ENCODE results near the gene PYGM. TPM values are rescaled to one million over a fixed set of nuclear protein-coding genes. Genes with fewer than 3 reads are reported as not detected.

PYGM gene
- total RNA-seq, 1 donor from 2014 or later: 4.8 TPM

- DNase-seq (no peak), ATAC-seq (ENCODE audit: low read depth) (no peak)
- Mint-ChIP-seq H3K4me3 (no peak overlapping the region), H3K9me3 (no peaks in the 10 kb centered on the region), H3K27me3 (no peaks in the 10 kb centered on the region), H3K27ac (no peak overlapping the region), H3K36me3 (ENCODE audit: low read depth) (peaks cover 29% of the 10 kb centered on the region), H3K4me1 (peaks cover 28% of the 10 kb centered on the region)
- POLR2A ChIA-PET: interaction anchor here (0.5 to 0.7 kb wide), 2 partner anchors 20 to 24 kb away, joined by 3 read pairs; no protein-coding TSS in a partner anchor
- no peak for TF ChIP-seq CTCF (IDR thresholded peaks at IDR 0.05)
- intact Hi-C loops (cut with micrococcal nuclease): no loop called here
- CTCF ChIA-PET: no interaction called here
Measured at GRCh38 chr11:64754919-64755662, 4.7 kb downstream of the PYGM start.

GRCh38 chr11:64754124-64754918 is 5.5 kb downstream of the PYGM start:
- POLR2A ChIA-PET: interaction anchor here (0.5 to 1.2 kb wide), 2 partner anchors 21 to 24 kb away, joined by 3 read pairs; partner anchors contain the start of gene SF1
- Mint-ChIP-seq H3K36me3 (ENCODE audit: low read depth) (peaks cover 29% of the 10 kb centered on the region), H3K4me3 (no peak overlapping the region), H3K4me1 (peaks cover 24% of the 10 kb centered on the region), H3K27ac (no peak overlapping the region), H3K9me3 (no peaks in the 10 kb centered on the region), H3K27me3 (no peaks in the 10 kb centered on the region)
- no peak for TF ChIP-seq CTCF (IDR thresholded peaks at IDR 0.05)
- CTCF ChIA-PET: no interaction called here
- no peak for ATAC-seq (ENCODE audit: low read depth)
- intact Hi-C loops (cut with micrococcal nuclease): no loop called here
- no peak for DNase-seq

- CTCF ChIA-PET: no interaction called here
Measured at GRCh38 chr11:64753380-64754123, 6.2 kb downstream of the PYGM start.

GRCh38 chr11:64753019-64753379 is 6.8 kb downstream of the PYGM start:
- no peak for TF ChIP-seq CTCF (IDR thresholded peaks at IDR 0.05)
- Mint-ChIP-seq H3K4me3 (no peak overlapping the region), H3K4me1 (peaks cover 31% of the 10 kb centered on the region), H3K27ac (no peak overlapping the region), H3K36me3 (ENCODE audit: low read depth) (peaks cover 29% of the 10 kb centered on the region), H3K9me3 (no peaks in the 10 kb centered on the region), H3K27me3 (no peaks in the 10 kb centered on the region)
- CTCF ChIA-PET: no interaction called here
- no peak for ATAC-seq (ENCODE audit: low read depth)
- intact Hi-C loops (cut with micrococcal nuclease): no loop called here
- DNase-seq: no peak
- POLR2A ChIA-PET: interaction anchor here (0.8 to 1.4 kb wide), 3 partner anchors 8 to 15 kb away, joined by 3 to 5 read pairs (median 3); no protein-coding TSS in a partner anchor

More at GRCh38 chr11:64753380-64754123, 6.2 kb downstream of the PYGM start:
- no peak for DNase-seq
- POLR2A ChIA-PET: interaction anchor here (1.1 to 1.2 kb wide), 2 partner anchors 15 to 25 kb away, joined by 3 read pairs; partner anchors contain the start of gene SF1
- Mint-ChIP-seq H3K36me3 (ENCODE audit: low read depth) (peaks cover 29% of the 10 kb centered on the region), H3K27ac (no peak overlapping the region), H3K9me3 (no peaks in the 10 kb centered on the region), H3K4me1 (peaks cover 27% of the 10 kb centered on the region), H3K27me3 (no peaks in the 10 kb centered on the region), H3K4me3 (no peak overlapping the region)
- ATAC-seq (ENCODE audit: low read depth): no peak
- no peak for TF ChIP-seq CTCF (IDR thresholded peaks at IDR 0.05)
- intact Hi-C loops (cut with micrococcal nuclease): no loop called here

Measured in activated B cell treated with CpG ODN at 0.5 μM for 24 hours (primary cell).